Measurements from ENCODE around the gene PTGR2. TPM values are rescaled to one million over a fixed set of nuclear protein-coding genes. Genes with fewer than 3 reads are reported as not detected.

Gene PTGR2
- total RNA-seq, 1 donor from 2014 or later = 37.4 TPM

- TF ChIP-seq, protein P1, sequence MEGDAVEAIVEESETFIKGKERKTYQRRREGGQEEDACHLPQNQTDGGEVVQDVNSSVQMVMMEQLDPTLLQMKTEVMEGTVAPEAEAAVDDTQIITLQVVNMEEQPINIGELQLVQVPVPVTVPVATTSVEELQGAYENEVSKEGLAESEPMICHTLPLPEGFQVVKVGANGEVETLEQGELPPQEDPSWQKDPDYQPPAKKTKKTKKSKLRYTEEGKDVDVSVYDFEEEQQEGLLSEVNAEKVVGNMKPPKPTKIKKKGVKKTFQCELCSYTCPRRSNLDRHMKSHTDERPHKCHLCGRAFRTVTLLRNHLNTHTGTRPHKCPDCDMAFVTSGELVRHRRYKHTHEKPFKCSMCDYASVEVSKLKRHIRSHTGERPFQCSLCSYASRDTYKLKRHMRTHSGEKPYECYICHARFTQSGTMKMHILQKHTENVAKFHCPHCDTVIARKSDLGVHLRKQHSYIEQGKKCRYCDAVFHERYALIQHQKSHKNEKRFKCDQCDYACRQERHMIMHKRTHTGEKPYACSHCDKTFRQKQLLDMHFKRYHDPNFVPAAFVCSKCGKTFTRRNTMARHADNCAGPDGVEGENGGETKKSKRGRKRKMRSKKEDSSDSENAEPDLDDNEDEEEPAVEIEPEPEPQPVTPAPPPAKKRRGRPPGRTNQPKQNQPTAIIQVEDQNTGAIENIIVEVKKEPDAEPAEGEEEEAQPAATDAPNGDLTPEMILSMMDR (IDR thresholded peaks at IDR 0.05; ENCODE audit: borderline replicate concordance) = no peak
- Histone ChIP-seq H3K4me3 (no peak overlapping the region), H3K4me1 (no peaks in the 10 kb centered on the region), H3K9me3 (replicated peaks) (no peaks in the 10 kb centered on the region), H3K36me3 (no peaks in the 10 kb centered on the region), H3K27me3 (ENCODE audit: low read depth) (no peaks in the 10 kb centered on the region), H3K27ac (replicated peaks) (no peak overlapping the region)
- DNase-seq = no peak
- intact Hi-C loops (cut with micrococcal nuclease) = no loop called here
These were observed 34.5 kb upstream of the PTGR2 start for GRCh38 chr14:73817020-73817655.

GRCh38 chr14:73818821-73819220 lies 32.8 kb upstream of the PTGR2 start:
- Histone ChIP-seq H3K4me3 (no peak overlapping the region), H3K9me3 (replicated peaks) (no peaks in the 10 kb centered on the region), H3K36me3 (no peaks in the 10 kb centered on the region), H3K4me1 (no peaks in the 10 kb centered on the region), H3K27ac (replicated peaks) (peak overlapping the region; percentile 66), H3K27me3 (ENCODE audit: low read depth) (no peaks in the 10 kb centered on the region)
- no peak for DNase-seq
- intact Hi-C loops (cut with micrococcal nuclease) = no loop called here
- TF ChIP-seq, protein P1 (IDR thresholded peaks at IDR 0.05; ENCODE audit: borderline replicate concordance) = no peak

GRCh38 chr14:73820631-73821030 lies 31.0 kb upstream of the PTGR2 start:
- TF ChIP-seq, protein P1 (IDR thresholded peaks at IDR 0.05; ENCODE audit: borderline replicate concordance) = no peak
- DNase-seq = no peak
- H3K27me3 ChIP-seq (ENCODE audit: low read depth) = no peaks in the 10 kb centered on the region
- intact Hi-C loops (cut with micrococcal nuclease) = no loop called here
- no peak overlapping the region for H3K4me3 ChIP-seq
- peaks cover 8% of the 10 kb centered on the region for H3K4me1 ChIP-seq
- no peaks in the 10 kb centered on the region for H3K9me3 ChIP-seq (replicated peaks)
- H3K27ac ChIP-seq (replicated peaks) = no peak overlapping the region
- no peaks in the 10 kb centered on the region for H3K36me3 ChIP-seq

GRCh38 chr14:73823339-73823885 lies 28.2 kb upstream of the PTGR2 start:
- TF ChIP-seq, protein P1 (IDR thresholded peaks at IDR 0.05; ENCODE audit: borderline replicate concordance) = no peak
- H3K9me3 ChIP-seq (replicated peaks) = no peaks in the 10 kb centered on the region
- H3K36me3 ChIP-seq = no peaks in the 10 kb centered on the region
- intact Hi-C loops (cut with micrococcal nuclease) = no loop called here
- no peak overlapping the region for H3K4me3 ChIP-seq
- H3K27ac ChIP-seq (replicated peaks) = no peak overlapping the region
- DNase-seq = no peak
- H3K4me1 ChIP-seq = peaks cover 13% of the 10 kb centered on the region
- no peaks in the 10 kb centered on the region for H3K27me3 ChIP-seq (ENCODE audit: low read depth)

- no peaks in the 10 kb centered on the region for H3K27me3 ChIP-seq (ENCODE audit: low read depth)
- H3K4me3 ChIP-seq = no peak overlapping the region
- intact Hi-C loops (cut with micrococcal nuclease) = loop anchor here (2.0 kb wide), 1 partner anchor 95 kb away; no protein-coding TSS in a partner anchor
- no peaks in the 10 kb centered on the region for H3K36me3 ChIP-seq
- TF ChIP-seq, protein P1 (IDR thresholded peaks at IDR 0.05; ENCODE audit: borderline replicate concordance) = no peak
- DNase-seq = no peak
- H3K27ac ChIP-seq (replicated peaks) = no peak overlapping the region
- peaks cover 13% of the 10 kb centered on the region for H3K4me1 ChIP-seq
- no peaks in the 10 kb centered on the region for H3K9me3 ChIP-seq (replicated peaks)
These were observed 27.5 kb upstream of the PTGR2 start for GRCh38 chr14:73824127-73824526.

Data from left ventricle myocardium inferior (tissue), 1 donor.